Tongue (tissue), 2 donors: ENCODE data around the gene PTPRH. TPM values are rescaled to one million over a fixed set of nuclear protein-coding genes. Genes with fewer than 3 reads are reported as not detected.
"Not testable (repeated sequence)": the region's sequence is repeated elsewhere in the genome, so short reads cannot be mapped to it uniquely, and the experiment has no call there.

Experiments used
- DNase-seq: peaks from one replicate; pipeline ENCODE4 v3.0.0-alpha.2; 2015
- total RNA-seq: library from RNA; depleted of rRNA; stranded (reverse); fragments of >200 nt; gene quantifications from one replicate; pipeline ENCODE4 v1.2.3, GENCODE V29; 2014

The PTPRH gene
- total RNA-seq, 1 donor from 2014 or later, result 3.9 TPM

GRCh38 chr19:55226788-55227187, 17.5 kb upstream of the PTPRH start:
- DNase-seq, result no peak

- DNase-seq, result no peak
Measured at GRCh38 chr19:55226273-55226672, 17.0 kb upstream of the PTPRH start.

- no peak for DNase-seq
Measured at GRCh38 chr19:55225415-55225958, 16.2 kb upstream of the PTPRH start.

GRCh38 chr19:55224679-55225414, 15.5 kb upstream of the PTPRH start:
- DNase-seq, result not testable (repeated sequence)

GRCh38 chr19:55224038-55224665, 14.9 kb upstream of the PTPRH start:
- DNase-seq, result no peak

- DNase-seq, result no peak
Measured at GRCh38 chr19:55223291-55224037, 14.2 kb upstream of the PTPRH start.

- DNase-seq, result no peak
Measured at GRCh38 chr19:55220525-55220924, 11.2 kb upstream of the PTPRH start.

- peak; percentile 84 for DNase-seq
Measured at GRCh38 chr19:55216461-55217198, 7.3 kb upstream of the PTPRH start.

- DNase-seq, result no peak
Measured at GRCh38 chr19:55213547-55213946, 4.2 kb upstream of the PTPRH start.

GRCh38 chr19:55212447-55212846, 3.1 kb upstream of the PTPRH start:
- no peak for DNase-seq

GRCh38 chr19:55209693-55210472, 582 bp upstream of the PTPRH start:
- no peak for DNase-seq

- peak; percentile 50 for DNase-seq
Measured at GRCh38 chr19:55206664-55207500, 2.4 kb downstream of the PTPRH start.

- not testable (repeated sequence) for DNase-seq
Measured at GRCh38 chr19:55202199-55202598, 7.1 kb downstream of the PTPRH start.

- DNase-seq, result no peak
Measured at GRCh38 chr19:55199620-55200204, 9.6 kb downstream of the PTPRH start.

- DNase-seq, result no peak
Measured at GRCh38 chr19:55198651-55199050, 10.7 kb downstream of the PTPRH start.

GRCh38 chr19:55197528-55197927, 11.8 kb downstream of the PTPRH start:
- no peak for DNase-seq

GRCh38 chr19:55196803-55197202, 12.5 kb downstream of the PTPRH start:
- DNase-seq, result no peak

GRCh38 chr19:55193481-55193880, 15.8 kb downstream of the PTPRH start:
- no peak for DNase-seq

GRCh38 chr19:55189403-55189835, 19.9 kb downstream of the PTPRH start:
- no peak for DNase-seq

GRCh38 chr19:55188625-55189024, 20.7 kb downstream of the PTPRH start:
- no peak for DNase-seq
